Body of pancreas (tissue), 4 donors: ENCODE measurements around the gene ZNF77. TPM values are rescaled to one million over a fixed set of nuclear protein-coding genes. Genes with fewer than 3 reads are reported as not detected.

ENCODE experiments used
- ATAC-seq: fragments of 150-250 bp; one replicate; pipeline ENCODE4 v1.9.1; 2016
- DNase-seq, 4 donors: peaks; one replicate each; pipeline ENCODE4 v3.0.0-alpha.2; 2019
- H3K27ac ChIP-seq, 4 donors: fragments of 200-600 bp; sonication (generic); 1 replicate in 3 of 4; 2 replicates in 1 of 4; pipeline versions ENCODE4 v1.5.1 to v1.6.1; 2016 to 2019; ENCODE audit warnings: mild to moderate bottlenecking in 1 of 4, mixed read lengths in 1 of 4, moderate library complexity in 1 of 4
- H3K27me3 ChIP-seq, 2 donors: fragments of 200-600 bp; sonication (generic); one replicate each; pipeline ENCODE4 v1.6.0; 2016; ENCODE audit warnings: mild to moderate bottlenecking in 1 of 2
- H3K36me3 ChIP-seq, 2 donors: fragments of 200-600 bp; sonication (generic); replicated peaks in 1 of 2; 2 replicates each; pipeline ENCODE4 v1.5.1; 2016; ENCODE audit warnings: low read depth in 2 of 2; ENCODE audit not compliant: insufficient read depth in 1 of 2
- H3K4me1 ChIP-seq: fragments of 200-600 bp; sonication (generic); one replicate; pipeline ENCODE4 v1.6.0; 2016
- H3K4me3 ChIP-seq, 2 donors: fragments of 200-600 bp; sonication (generic); 1 replicate in 1 of 2; 2 replicates in 1 of 2; pipeline ENCODE4 v1.5.1; 2016 to 2019
- H3K9me3 ChIP-seq, 3 donors: fragments of 200-600 bp; sonication (generic); 1 replicate in 2 of 3; 2 replicates in 1 of 3; pipeline ENCODE4 v1.5.1; 2016
- POLR2A ChIP-seq, 3 donors: fragments of 450-650 bp; IDR thresholded peaks; one replicate each; pipeline ENCODE4 v1.6.1; 2016; ENCODE audit warnings: antibody characterized with exemption in 3 of 3, mild to moderate bottlenecking in 2 of 3
- WGBS, 2 donors: methylation state at CpG; one replicate each; pipeline ENCODE4 v1.1.5; 2017; 5-methylcytosine and 5-hydroxymethylcytosine counted together
- intact Hi-C: fragments of 100-400 bp; cut with DNase I; formaldehyde crosslinking; loops from one replicate; pipeline ENCODE4 v1.15.1; 2023
- total RNA-seq, 2 donors: library from RNA; depleted of rRNA; stranded (reverse); fragments of >200 nt; gene quantifications; one replicate each; pipeline ENCODE4 v1.1.0, GENCODE V29; 2016
- TF ChIP-seq, protein P1 (sequence below), 7 experiments: fragments of 450-650 bp in 4 of 7; fragments of 200-600 bp in 3 of 7; sonication (generic) in 3 of 7; IDR thresholded peaks; one replicate each; pipeline ENCODE4 v1.5.1; 2016 to 2019; ENCODE audit warnings: antibody characterized with exemption in 7 of 7

The ZNF77 gene
- total RNA-seq, 2 donors from 2014 or later = 3.3 to 6.2 TPM

DNA sequence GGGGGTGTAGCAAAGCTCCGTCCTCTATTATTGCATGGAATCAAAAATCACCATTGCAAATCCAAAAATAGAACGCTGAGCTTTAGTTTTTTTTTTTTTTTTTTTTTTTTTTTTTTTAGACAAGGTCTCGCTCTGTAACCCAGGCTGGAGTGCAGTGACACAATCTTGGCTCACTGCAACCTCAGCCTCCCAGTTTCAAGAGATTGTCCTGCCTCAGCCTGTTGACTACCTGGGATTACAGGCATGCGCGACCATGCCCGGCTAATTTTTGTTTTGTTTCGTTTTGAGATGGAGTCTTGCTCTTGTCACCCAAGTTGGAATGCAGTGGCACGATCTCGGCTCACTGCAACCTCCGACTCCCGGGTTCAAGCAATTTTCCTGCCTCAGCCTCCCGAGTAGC is 15.3 kb upstream of the ZNF77 start:
- ATAC-seq = no peak
- intact Hi-C loops = loop anchor here (5.0 to 10.0 kb wide), 2 partner anchors 75 to 147 kb away; no protein-coding TSS in a partner anchor
- Histone ChIP-seq H3K27me3 (no peaks in the 10 kb centered on the region), H3K36me3 (no peaks in the 10 kb centered on the region), H3K4me1 (peaks cover 7% of the 10 kb centered on the region), H3K27ac (no peak overlapping the region), H3K4me3 (no peak overlapping the region), H3K9me3 (no peaks in the 10 kb centered on the region)
- no peak for DNase-seq
- WGBS, 2 donors = 57 to 69% methylated on average over 12 of the region's 12 CpGs
- no peak for TF ChIP-seq POLR2A (IDR thresholded peaks at IDR 0.05)
- TF ChIP-seq, protein P1, sequence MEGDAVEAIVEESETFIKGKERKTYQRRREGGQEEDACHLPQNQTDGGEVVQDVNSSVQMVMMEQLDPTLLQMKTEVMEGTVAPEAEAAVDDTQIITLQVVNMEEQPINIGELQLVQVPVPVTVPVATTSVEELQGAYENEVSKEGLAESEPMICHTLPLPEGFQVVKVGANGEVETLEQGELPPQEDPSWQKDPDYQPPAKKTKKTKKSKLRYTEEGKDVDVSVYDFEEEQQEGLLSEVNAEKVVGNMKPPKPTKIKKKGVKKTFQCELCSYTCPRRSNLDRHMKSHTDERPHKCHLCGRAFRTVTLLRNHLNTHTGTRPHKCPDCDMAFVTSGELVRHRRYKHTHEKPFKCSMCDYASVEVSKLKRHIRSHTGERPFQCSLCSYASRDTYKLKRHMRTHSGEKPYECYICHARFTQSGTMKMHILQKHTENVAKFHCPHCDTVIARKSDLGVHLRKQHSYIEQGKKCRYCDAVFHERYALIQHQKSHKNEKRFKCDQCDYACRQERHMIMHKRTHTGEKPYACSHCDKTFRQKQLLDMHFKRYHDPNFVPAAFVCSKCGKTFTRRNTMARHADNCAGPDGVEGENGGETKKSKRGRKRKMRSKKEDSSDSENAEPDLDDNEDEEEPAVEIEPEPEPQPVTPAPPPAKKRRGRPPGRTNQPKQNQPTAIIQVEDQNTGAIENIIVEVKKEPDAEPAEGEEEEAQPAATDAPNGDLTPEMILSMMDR (IDR thresholded peaks at IDR 0.05) = no peak

DNA sequence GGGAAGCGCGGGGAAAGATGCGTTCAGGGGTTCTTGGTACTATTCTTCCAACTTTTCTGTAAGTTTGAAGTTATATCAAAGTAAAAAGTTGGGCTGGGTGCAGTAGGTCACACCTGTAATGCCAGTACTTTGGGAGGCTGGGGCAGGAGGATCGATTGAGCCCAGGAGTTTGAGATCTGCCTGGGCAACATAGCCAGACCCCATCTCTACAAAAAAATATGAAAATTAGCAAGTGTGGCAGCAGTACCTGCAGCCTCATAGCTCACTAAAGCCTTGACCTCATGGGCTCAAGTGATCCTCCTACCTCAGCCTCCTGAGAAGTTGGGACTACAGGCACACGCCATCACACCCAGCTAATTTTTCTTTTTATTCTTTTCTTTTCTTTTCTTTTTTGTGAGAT is 12.4 kb upstream of the ZNF77 start:
- ATAC-seq = no peak
- no peak overlapping the region for H3K27ac ChIP-seq
- H3K4me3 ChIP-seq = no peak overlapping the region
- intact Hi-C loops = loop anchor here (10.0 kb wide), 1 partner anchor 208 kb away; no protein-coding TSS in a partner anchor
- H3K9me3 ChIP-seq = no peaks in the 10 kb centered on the region
- WGBS, 2 donors = 87 to 92% methylated on average over 5 of the region's 5 CpGs
- TF ChIP-seq, protein P1 (IDR thresholded peaks at IDR 0.05) = no peak
- TF ChIP-seq POLR2A (IDR thresholded peaks at IDR 0.05) = no peak
- H3K36me3 ChIP-seq = no peaks in the 10 kb centered on the region
- no peak for DNase-seq
- H3K27me3 ChIP-seq = no peaks in the 10 kb centered on the region
- H3K4me1 ChIP-seq = peaks cover 23% of the 10 kb centered on the region

DNA sequence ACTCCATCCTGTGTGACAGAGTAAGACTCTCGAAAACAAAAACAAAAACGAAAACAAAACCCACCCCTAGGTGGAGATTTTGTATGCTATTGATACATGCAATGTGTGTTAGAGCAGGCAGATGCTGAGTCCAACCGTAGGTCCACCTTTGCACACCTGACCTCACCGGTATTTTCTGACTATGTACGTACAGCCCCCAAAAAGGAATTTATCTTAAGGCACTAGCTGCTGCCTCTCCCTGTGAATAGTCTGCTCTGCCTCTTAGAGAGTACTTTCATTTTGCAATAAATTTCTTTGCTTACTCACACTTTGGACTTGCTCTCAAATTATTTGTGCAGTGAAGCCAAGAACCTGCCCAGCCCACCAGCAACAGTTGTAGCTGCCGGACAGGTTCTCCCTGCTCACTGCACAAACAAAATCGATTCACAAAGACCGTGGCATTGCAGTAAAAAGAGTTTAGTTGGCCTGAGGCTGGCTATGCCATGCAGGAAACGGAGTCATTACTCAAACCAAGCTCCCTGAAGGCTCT is 8.2 kb upstream of the ZNF77 start:
- TF ChIP-seq, protein P1 (IDR thresholded peaks at IDR 0.05) = peak in 4 of 7 experiments; percentile 37 to 51 (median 40)
- peak in 2 of 3 donors; percentile 51 to 55 for TF ChIP-seq POLR2A (IDR thresholded peaks at IDR 0.05)
- peaks cover 35% of the 10 kb centered on the region for H3K4me1 ChIP-seq
- H3K27ac ChIP-seq = peak overlapping the region; percentile 78 to 94 (median 88)
- H3K36me3 ChIP-seq = no peaks in the 10 kb centered on the region
- H3K27me3 ChIP-seq = no peaks in the 10 kb centered on the region
- WGBS, 2 donors = 13 to 16% methylated on average over 9 of the region's 9 CpGs
- no peak overlapping the region for H3K4me3 ChIP-seq
- DNase-seq (peak; percentile 82 to 93 (median 90)), ATAC-seq (peak; percentile 63)
- intact Hi-C loops = loop anchor here (10.0 kb wide), 1 partner anchor 212 kb away; no protein-coding TSS in a partner anchor
- H3K9me3 ChIP-seq = no peaks in the 10 kb centered on the region

DNA sequence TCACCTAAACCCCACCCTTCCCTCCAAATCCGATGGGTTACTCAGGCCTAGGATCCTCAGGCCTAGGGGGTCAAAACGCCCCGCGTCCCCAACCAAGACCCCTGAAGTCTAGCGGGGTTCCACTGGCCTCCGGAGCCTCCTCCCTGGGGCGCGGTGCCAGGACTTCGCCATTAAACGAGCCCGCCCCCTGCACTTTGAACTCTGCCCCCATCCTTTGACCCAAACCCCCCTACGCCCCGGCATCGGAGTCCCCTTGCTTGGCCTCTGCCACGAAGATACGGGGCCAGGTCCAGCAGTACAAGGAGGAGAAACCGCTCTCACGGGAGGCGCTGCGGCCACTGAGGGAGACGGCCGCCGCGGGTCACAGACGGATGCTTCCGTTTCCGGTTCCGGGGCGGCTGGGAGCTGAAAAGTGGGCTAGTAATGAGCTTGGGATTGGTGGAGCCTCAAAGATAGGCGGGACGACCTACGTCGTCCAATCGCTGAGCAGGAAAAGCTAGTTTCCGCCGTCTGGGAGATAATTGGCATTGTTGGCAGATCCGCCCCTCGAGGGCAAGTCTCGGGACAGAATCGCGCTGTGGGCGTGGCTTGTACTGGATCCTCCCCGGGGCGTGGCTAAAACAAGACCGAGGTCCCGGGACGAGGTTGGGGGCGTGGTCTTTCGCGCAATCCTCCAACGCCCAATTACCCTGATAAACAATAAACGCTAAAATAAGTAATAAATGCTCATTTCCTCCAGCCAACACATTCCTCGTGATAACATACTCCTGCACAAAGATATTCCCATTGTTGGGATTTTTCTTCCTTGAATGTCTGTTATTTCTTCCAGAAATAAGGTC is 5.7 kb upstream of the ZNF77 start:
- Histone ChIP-seq H3K9me3 (no peaks in the 10 kb centered on the region), H3K4me1 (peaks cover 41% of the 10 kb centered on the region), H3K4me3 (peak overlapping the region; percentile 44 to 64), H3K36me3 (no peaks in the 10 kb centered on the region), H3K27me3 (no peaks in the 10 kb centered on the region), H3K27ac (peak overlapping the region; percentile 79 to 97 (median 92))
- 0% methylated on average over 44 to 53 of the region's 53 CpGs for WGBS, 2 donors
- ATAC-seq = peak; percentile 94
- intact Hi-C loops = loop anchor here (10.0 kb wide), 1 partner anchor 214 kb away; no protein-coding TSS in a partner anchor
- peak; percentile 71 to 95 (median 91) for TF ChIP-seq POLR2A (IDR thresholded peaks at IDR 0.05)
- TF ChIP-seq, protein P1 (IDR thresholded peaks at IDR 0.05) = peak in 1 of 7 experiments; percentile 1
- DNase-seq = peak; percentile 100
